AG09309 (cell line): ENCODE data around the gene KCNG2.
A peak's percentile ranks its signal among the peaks of the same experiment; 100 is the strongest.

Experiments
- DNase-seq: peaks from one replicate; pipeline ENCODE4 v3.0.0-alpha.2; 2010; ENCODE audit warnings: low read depth
- H3K4me3 ChIP-seq: 2 replicates; pipeline ENCODE4 v1.5.1; 2011; ENCODE audit warnings: mild to moderate bottlenecking, low read depth, low read length, moderate library complexity; ENCODE audit not compliant: control insufficient read depth
- CTCF ChIP-seq: IDR thresholded peaks from 2 replicates; pipeline ENCODE4 v1.5.1; 2011; ENCODE audit warnings: mild to moderate bottlenecking, low read depth, low read length, inconsistent platforms; ENCODE audit not compliant: insufficient read depth, control insufficient read depth; ENCODE audit errors: missing control alignments

The KCNG2 gene

DNA sequence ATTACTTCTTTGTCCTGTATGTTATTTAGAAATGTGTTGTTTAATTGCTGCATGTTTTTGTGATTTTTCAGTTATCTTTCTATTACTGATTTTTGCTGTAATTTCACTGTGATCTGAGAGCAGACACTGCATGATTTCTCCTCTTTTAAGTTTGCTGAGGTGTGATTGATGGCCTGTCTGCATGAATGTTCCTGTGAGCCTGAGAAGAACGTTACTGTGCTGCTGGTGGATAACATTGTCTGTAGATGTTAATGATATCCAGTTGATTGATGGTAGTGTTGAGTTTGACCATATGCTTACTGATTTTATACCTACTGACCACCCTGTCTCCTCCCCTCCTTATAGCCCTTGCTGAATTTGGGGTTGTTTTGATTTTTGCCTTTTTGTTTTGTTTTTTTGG lies 37.4 kb upstream of the KCNG2 start:
- no peak for DNase-seq
- H3K4me3 ChIP-seq, result no peak overlapping the region
- no peak for TF ChIP-seq CTCF

DNA sequence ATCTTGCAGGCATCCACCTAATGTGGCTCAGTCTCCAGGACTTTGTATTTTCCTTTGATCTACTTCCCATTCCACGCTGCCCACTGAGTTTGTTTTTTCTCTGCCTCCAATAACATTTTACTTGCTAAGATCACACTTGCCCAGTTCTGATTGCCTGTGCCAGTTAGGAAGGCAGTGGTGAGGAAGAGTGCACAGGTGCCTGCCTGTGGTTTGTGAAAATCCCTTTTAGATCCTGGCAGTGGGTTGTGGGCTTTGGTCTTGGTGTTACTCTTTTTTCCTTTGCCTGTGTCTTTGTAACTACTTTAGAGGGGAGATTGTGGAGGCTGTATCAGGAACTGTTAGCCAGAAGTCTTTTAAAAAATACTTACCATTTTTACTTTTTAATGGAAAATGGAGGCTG lies 36.9 kb upstream of the KCNG2 start:
- no peak overlapping the region for H3K4me3 ChIP-seq
- no peak for DNase-seq
- TF ChIP-seq CTCF, result no peak

DNA sequence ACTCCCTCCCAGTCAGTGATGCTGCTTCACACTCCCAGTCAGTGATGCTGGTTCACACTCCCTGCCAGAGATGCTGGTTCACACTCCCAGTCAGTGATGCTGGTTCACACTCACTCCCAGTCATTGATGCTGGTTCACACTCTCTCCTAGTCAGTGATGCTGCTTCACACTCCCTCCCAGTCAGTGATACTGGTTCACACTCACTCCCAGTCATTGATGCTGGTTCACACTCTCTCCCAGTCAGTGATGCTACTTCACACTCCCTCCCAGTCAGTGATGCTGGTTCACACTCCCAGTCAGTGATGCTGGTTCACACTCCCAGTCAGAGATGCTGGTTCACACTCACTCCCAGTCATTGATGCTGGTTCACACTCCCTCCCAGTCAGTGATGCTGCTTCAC lies 34.3 kb upstream of the KCNG2 start:
- H3K4me3 ChIP-seq, result no peak overlapping the region
- no peak for TF ChIP-seq CTCF
- DNase-seq, result no peak

DNA sequence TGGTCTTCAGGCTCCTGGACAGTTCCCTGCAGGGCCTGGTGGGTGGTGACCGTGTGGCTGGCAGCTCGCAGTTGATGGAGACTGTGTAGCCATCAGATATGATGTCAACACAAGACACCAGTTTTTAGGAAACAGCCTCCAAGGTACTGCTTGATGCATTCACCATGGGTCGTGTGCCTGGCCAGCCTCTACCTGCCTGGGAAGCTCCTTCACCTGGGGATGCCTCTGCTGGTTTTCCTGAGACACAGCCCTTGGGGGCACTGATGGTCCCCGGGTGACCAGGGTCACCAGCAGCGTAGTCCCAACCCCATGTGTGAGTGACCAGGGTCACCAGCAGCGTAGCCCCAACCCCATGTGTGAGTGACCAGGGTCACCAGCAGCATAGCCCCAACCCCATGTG lies 33.6 kb upstream of the KCNG2 start:
- TF ChIP-seq CTCF, result no peak
- no peak overlapping the region for H3K4me3 ChIP-seq
- DNase-seq, result no peak

GRCh38 chr18:79765491-79766245 lies 32.1 kb upstream of the KCNG2 start:
- TF ChIP-seq CTCF, result no peak
- peak; percentile 33 for DNase-seq
- no peak overlapping the region for H3K4me3 ChIP-seq

DNA sequence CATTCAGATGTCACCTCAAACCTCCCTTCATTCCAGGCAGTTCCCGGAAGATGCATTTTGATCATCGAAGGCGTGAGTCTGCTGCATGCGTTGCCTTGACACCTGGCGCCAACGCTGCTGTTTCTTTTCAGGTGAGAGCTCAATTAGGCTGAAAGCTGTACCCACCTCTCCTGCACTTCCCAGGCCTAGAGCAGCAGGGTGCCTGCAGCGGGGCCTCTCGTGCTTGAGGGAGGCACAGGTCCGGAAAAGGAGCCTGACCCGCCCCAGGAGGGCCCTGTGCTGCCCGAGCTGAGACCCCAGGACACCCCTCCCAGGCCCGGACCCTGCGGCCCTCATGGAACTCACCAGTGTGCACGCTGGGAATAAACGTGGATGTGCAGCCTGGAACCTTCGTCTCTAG lies 31.4 kb upstream of the KCNG2 start:
- H3K4me3 ChIP-seq, result no peak overlapping the region
- no peak for DNase-seq
- no peak for TF ChIP-seq CTCF
